ENCODE measurements around the gene ZNF442.

- no peak for TF ChIP-seq POLR2AphosphoS5 (IDR thresholded peaks at IDR 0.05; ENCODE audit: borderline replicate concordance, low read depth, low read length)
- TF ChIP-seq FOXP2 (optimal IDR thresholded peaks at IDR 0.05; ENCODE audit: control extremely low read depth, extremely low read length, insufficient read depth), result no peak
- TF ChIP-seq EZH2 (IDR thresholded peaks at IDR 0.05), result no peak
Measured at GRCh38 chr19:12374026-12374425, 8.5 kb upstream of the ZNF442 start.

All from SK-N-MC (cell line).